Panc1 (cell line): ENCODE data around the gene EPHB1. TPM values are rescaled to one million over a fixed set of nuclear protein-coding genes. Genes with fewer than 3 reads are reported as not detected.

Experiments
- ATAC-seq: fragments of 200-7000 bp; cut with Tn5 transposase; 2 replicates; pipeline ENCODE4 v1.9.1; 2020; ENCODE audit warnings: mild to moderate bottlenecking, moderate library complexity
- BruUV-seq: library from RNA; stranded (reverse); fragments of 400-500 nt; replicated peaks from 2 replicates; lab custom pipeline; 2021; lab: Mats Ljungman, UMichigan
- CTCF ChIA-PET: fragments of 300-600 bp; sonication (Branson Sonifier 250); formaldehyde crosslinking; loops from one replicate; lab custom pipeline; 2022; ENCODE audit warnings: antibody characterized with exemption; lab: Charles Lee
- POLR2A ChIA-PET: fragments of 300-600 bp; sonication (Branson Sonifier 250); formaldehyde crosslinking; loops from one replicate; lab custom pipeline; 2022; ENCODE audit warnings: antibody characterized with exemption; lab: Charles Lee
- DNase-seq: peaks from one replicate; pipeline ENCODE4 v3.0.0-alpha.2; 2010; ENCODE audit warnings: low read depth, low spot score
- H3K27ac ChIP-seq: 2 replicates; pipeline ENCODE4 v1.5.1; 2011; ENCODE audit warnings: mild to moderate bottlenecking, low read length, inconsistent platforms
- H3K27me3 ChIP-seq: fragments of 200-500 bp; sonication (Bioruptor generic); 2 replicates; pipeline ENCODE4 v1.6.0; 2014; ENCODE audit warnings: low read length, inconsistent platforms; ENCODE audit not compliant: control insufficient read depth, insufficient read depth
- H3K36me3 ChIP-seq: fragments of 200-500 bp; sonication (Bioruptor generic); 2 replicates; pipeline ENCODE4 v1.5.1; 2014; ENCODE audit warnings: inconsistent platforms, mild to moderate bottlenecking, low read length, moderate library complexity; ENCODE audit not compliant: control insufficient read depth, insufficient read depth
- H3K4me1 ChIP-seq: 2 replicates; pipeline ENCODE4 v1.5.1; 2011; ENCODE audit warnings: inconsistent platforms, mild to moderate bottlenecking, low read length, moderate library complexity; ENCODE audit not compliant: control insufficient read depth, insufficient read depth
- H3K4me3 ChIP-seq, 2 experiments: 2 replicates each; pipeline ENCODE4 v1.5.1; 2011 to 2012; ENCODE audit warnings: low read depth in 2 of 2, low read length in 2 of 2, mild to moderate bottlenecking in 2 of 2, inconsistent platforms in 1 of 2, moderate library complexity in 1 of 2
- H3K9me3 ChIP-seq: fragments of 200-500 bp; sonication (Bioruptor generic); 2 replicates; pipeline ENCODE4 v1.5.1; 2014; ENCODE audit warnings: low read depth, mild to moderate bottlenecking, inconsistent platforms, low read length, moderate library complexity; ENCODE audit not compliant: control insufficient read depth, insufficient read depth
- POLR2AphosphoS5 ChIP-seq: IDR thresholded peaks from 2 replicates; pipeline ENCODE4 v1.6.1; 2012; ENCODE audit warnings: mild to moderate bottlenecking, low read depth, low read length, moderate library complexity
- SIN3A ChIP-seq: IDR thresholded peaks from 2 replicates; pipeline ENCODE4 v1.6.1; 2012; ENCODE audit warnings: low read depth, mild to moderate bottlenecking, low read length, moderate library complexity, borderline replicate concordance; ENCODE audit not compliant: insufficient read depth
- TCF7L2 ChIP-seq: IDR thresholded peaks from 2 replicates; pipeline ENCODE4 v1.6.1; 2011; ENCODE audit warnings: mild to moderate bottlenecking, low read depth, low read length, inconsistent platforms
- in situ Hi-C: cut with HindIII; loops from 2 replicates; pipeline ENCODE4 v1.10.0; 2016; ENCODE audit warnings: low sequenced_read_pairs, low pct_unique_long_range_greater_than_20kb
- intact Hi-C: fragments of 100-400 bp; cut with micrococcal nuclease; formaldehyde crosslinking; loops from one replicate; pipeline ENCODE4 v1.10.0; 2022; ENCODE audit not compliant: unreplicated experiment
- total RNA-seq: library from RNA; stranded (reverse); gene quantifications from one replicate; pipeline ENCODE4 v1.2.1, GENCODE V29; 2021; ENCODE audit not compliant: unreplicated experiment
- TF ChIP-seq, protein P1 (sequence below), 2 experiments: IDR thresholded peaks; 2 replicates each; pipeline ENCODE4 v1.6.1; 2011 to 2012; ENCODE audit warnings: low read depth in 2 of 2, control low read depth in 1 of 2, low read length in 1 of 2, mild to moderate bottlenecking in 1 of 2, moderate library complexity in 1 of 2; ENCODE audit not compliant: insufficient read depth in 1 of 2
- TF ChIP-seq, protein P2 (sequence below): fragments of 450-650 bp; IDR thresholded peaks from 2 replicates; pipeline ENCODE4 v1.5.1; 2017; ENCODE audit warnings: mild to moderate bottlenecking

Gene EPHB1
- total RNA-seq, 1 experiment from 2014 or later, result 0.46 TPM

DNA sequence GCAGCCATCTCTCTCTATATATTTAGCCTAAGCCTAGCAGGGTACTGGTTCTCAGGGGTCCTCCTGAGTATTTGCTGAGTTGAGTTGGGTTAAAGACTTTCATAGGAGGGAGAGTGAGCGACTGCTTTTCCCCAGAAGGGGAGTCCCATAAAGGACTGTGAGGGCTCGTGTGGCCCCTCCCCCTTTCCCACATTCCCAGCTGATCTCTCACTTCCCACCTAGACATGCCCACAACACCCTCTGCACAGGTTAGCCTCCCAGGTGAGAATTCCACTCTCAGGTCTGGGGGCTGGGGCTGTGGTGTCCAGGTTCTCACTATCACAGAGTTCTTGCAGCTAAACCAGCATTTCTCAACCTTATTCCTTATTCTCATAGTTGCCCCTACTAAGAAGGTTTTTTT, 15.8 kb downstream of the EPHB1 start:
- no peak overlapping the region for H3K4me3 ChIP-seq
- DNase-seq (no peak), ATAC-seq (no peak)
- no peaks in the 10 kb centered on the region for H3K9me3 ChIP-seq
- H3K4me1 ChIP-seq, result no peaks in the 10 kb centered on the region
- H3K27me3 ChIP-seq, result peaks cover 15% of the 10 kb centered on the region
- H3K36me3 ChIP-seq, result no peaks in the 10 kb centered on the region
- TF ChIP-seq, protein P1, sequence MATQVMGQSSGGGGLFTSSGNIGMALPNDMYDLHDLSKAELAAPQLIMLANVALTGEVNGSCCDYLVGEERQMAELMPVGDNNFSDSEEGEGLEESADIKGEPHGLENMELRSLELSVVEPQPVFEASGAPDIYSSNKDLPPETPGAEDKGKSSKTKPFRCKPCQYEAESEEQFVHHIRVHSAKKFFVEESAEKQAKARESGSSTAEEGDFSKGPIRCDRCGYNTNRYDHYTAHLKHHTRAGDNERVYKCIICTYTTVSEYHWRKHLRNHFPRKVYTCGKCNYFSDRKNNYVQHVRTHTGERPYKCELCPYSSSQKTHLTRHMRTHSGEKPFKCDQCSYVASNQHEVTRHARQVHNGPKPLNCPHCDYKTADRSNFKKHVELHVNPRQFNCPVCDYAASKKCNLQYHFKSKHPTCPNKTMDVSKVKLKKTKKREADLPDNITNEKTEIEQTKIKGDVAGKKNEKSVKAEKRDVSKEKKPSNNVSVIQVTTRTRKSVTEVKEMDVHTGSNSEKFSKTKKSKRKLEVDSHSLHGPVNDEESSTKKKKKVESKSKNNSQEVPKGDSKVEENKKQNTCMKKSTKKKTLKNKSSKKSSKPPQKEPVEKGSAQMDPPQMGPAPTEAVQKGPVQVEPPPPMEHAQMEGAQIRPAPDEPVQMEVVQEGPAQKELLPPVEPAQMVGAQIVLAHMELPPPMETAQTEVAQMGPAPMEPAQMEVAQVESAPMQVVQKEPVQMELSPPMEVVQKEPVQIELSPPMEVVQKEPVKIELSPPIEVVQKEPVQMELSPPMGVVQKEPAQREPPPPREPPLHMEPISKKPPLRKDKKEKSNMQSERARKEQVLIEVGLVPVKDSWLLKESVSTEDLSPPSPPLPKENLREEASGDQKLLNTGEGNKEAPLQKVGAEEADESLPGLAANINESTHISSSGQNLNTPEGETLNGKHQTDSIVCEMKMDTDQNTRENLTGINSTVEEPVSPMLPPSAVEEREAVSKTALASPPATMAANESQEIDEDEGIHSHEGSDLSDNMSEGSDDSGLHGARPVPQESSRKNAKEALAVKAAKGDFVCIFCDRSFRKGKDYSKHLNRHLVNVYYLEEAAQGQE (IDR thresholded peaks at IDR 0.05; ENCODE audit: insufficient read depth in 1 of 2, low read depth in 2 of 2, low read length in 1 of 2), result no peak
- TF ChIP-seq SIN3A, result no peak
- TF ChIP-seq TCF7L2, result no peak
- no peak for TF ChIP-seq POLR2AphosphoS5
- TF ChIP-seq, protein P2, sequence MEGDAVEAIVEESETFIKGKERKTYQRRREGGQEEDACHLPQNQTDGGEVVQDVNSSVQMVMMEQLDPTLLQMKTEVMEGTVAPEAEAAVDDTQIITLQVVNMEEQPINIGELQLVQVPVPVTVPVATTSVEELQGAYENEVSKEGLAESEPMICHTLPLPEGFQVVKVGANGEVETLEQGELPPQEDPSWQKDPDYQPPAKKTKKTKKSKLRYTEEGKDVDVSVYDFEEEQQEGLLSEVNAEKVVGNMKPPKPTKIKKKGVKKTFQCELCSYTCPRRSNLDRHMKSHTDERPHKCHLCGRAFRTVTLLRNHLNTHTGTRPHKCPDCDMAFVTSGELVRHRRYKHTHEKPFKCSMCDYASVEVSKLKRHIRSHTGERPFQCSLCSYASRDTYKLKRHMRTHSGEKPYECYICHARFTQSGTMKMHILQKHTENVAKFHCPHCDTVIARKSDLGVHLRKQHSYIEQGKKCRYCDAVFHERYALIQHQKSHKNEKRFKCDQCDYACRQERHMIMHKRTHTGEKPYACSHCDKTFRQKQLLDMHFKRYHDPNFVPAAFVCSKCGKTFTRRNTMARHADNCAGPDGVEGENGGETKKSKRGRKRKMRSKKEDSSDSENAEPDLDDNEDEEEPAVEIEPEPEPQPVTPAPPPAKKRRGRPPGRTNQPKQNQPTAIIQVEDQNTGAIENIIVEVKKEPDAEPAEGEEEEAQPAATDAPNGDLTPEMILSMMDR, result no peak
- H3K27ac ChIP-seq, result no peak overlapping the region
- ChIA-PET POLR2A (no interaction called here), CTCF (interaction anchor here (0.7 kb wide), 1 partner anchor 177 kb away, joined by 11 read pairs; no protein-coding TSS in a partner anchor)
- in situ Hi-C loops (no loop called here), intact Hi-C loops (no loop called here)
- BruUV-seq, result no TSS peak

DNA sequence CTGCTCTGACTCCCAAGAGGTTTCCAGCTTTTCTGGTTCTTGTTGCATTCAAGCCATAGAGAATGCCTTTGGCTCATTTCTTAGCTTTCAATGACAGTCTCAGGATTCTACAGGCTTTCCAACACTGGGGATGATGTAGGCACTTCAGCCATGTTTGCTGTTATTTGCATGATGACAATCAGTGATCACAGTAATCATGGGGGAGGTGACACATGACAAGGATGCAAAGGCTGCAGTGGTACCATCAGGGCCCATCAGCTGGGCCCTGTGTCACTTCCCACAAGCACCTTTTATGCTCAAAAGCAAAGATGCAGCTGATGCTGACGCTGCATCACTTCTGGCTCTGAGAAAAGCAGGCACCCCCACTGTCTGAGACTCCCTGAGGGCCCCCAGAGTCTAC, 18.6 kb downstream of the EPHB1 start:
- intact Hi-C loops, result no loop called here
- Histone ChIP-seq H3K4me3 (no peak overlapping the region), H3K27me3 (peaks cover 10% of the 10 kb centered on the region), H3K36me3 (no peaks in the 10 kb centered on the region), H3K9me3 (no peaks in the 10 kb centered on the region), H3K27ac (no peak overlapping the region), H3K4me1 (no peaks in the 10 kb centered on the region)
- ChIA-PET CTCF (no interaction called here), POLR2A (no interaction called here)
- no TSS peak for BruUV-seq
- no peak for ATAC-seq
- TF ChIP-seq, protein P2, result no peak
- TF ChIP-seq SIN3A (no peak), POLR2AphosphoS5 (no peak), TCF7L2 (no peak)
- TF ChIP-seq, protein P1 (IDR thresholded peaks at IDR 0.05; ENCODE audit: insufficient read depth in 1 of 2, low read depth in 2 of 2, low read length in 1 of 2), result no peak
- DNase-seq, result no peak
- in situ Hi-C loops, result no loop called here
